ENCODE measurements around the gene SERPINA5.

The SERPINA5 gene

GRCh38 chr14:94550041-94550440 lies 31.2 kb upstream of the SERPINA5 start:
- DNase-seq, result no peak

- DNase-seq, result no peak
These were observed 25.2 kb upstream of the SERPINA5 start for GRCh38 chr14:94555991-94556390.

GRCh38 chr14:94557327-94557726 lies 23.9 kb upstream of the SERPINA5 start:
- no peak for DNase-seq

- DNase-seq, result no peak
These were observed 22.4 kb upstream of the SERPINA5 start for GRCh38 chr14:94558842-94559241.

GRCh38 chr14:94559638-94560290 lies 21.5 kb upstream of the SERPINA5 start:
- no peak for DNase-seq

- no peak for DNase-seq
These were observed 20.9 kb upstream of the SERPINA5 start for GRCh38 chr14:94560291-94560665.

GRCh38 chr14:94560751-94561655 lies 20.2 kb upstream of the SERPINA5 start, which contains the start of gene SERPINA4:
Gene SERPINA4, plus strand, starts transcription at chr14:94561442. Its CDS starts 2,041 bp downstream, at chr14:94563483.
- no peak for DNase-seq

- DNase-seq, result no peak
These were observed 19.6 kb upstream of the SERPINA5 start for GRCh38 chr14:94561656-94562010.

GRCh38 chr14:94562022-94562421 lies 19.2 kb upstream of the SERPINA5 start:
- no peak for DNase-seq

- DNase-seq, result no peak
These were observed 18.0 kb upstream of the SERPINA5 start for GRCh38 chr14:94562941-94563883.

GRCh38 chr14:94564381-94564780 lies 16.8 kb upstream of the SERPINA5 start:
- DNase-seq, result no peak

GRCh38 chr14:94568186-94568585 lies 13.0 kb upstream of the SERPINA5 start:
- DNase-seq, result no peak

- no peak for DNase-seq
These were observed 11.7 kb upstream of the SERPINA5 start for GRCh38 chr14:94569381-94570001.

- no peak for DNase-seq
These were observed 11.2 kb upstream of the SERPINA5 start for GRCh38 chr14:94570002-94570400.

GRCh38 chr14:94570440-94570839 lies 10.8 kb upstream of the SERPINA5 start:
- no peak for DNase-seq

- DNase-seq, result no peak
These were observed 9.8 kb upstream of the SERPINA5 start for GRCh38 chr14:94571395-94571794.

GRCh38 chr14:94571950-94572349 lies 9.3 kb upstream of the SERPINA5 start:
- no peak for DNase-seq

GRCh38 chr14:94572637-94573303 lies 8.5 kb upstream of the SERPINA5 start:
- DNase-seq, result no peak

- no peak for DNase-seq
These were observed 7.5 kb upstream of the SERPINA5 start for GRCh38 chr14:94573475-94574277.

- DNase-seq, result no peak
These were observed 6.9 kb upstream of the SERPINA5 start for GRCh38 chr14:94574336-94574735.
